ENCODE data around the gene FLNC. TPM values are rescaled to one million over a fixed set of nuclear protein-coding genes. Genes with fewer than 3 reads are reported as not detected.

Gene FLNC
- polyA plus RNA-seq, 1 donor from 2014 or later, result 0.36 TPM

DNA sequence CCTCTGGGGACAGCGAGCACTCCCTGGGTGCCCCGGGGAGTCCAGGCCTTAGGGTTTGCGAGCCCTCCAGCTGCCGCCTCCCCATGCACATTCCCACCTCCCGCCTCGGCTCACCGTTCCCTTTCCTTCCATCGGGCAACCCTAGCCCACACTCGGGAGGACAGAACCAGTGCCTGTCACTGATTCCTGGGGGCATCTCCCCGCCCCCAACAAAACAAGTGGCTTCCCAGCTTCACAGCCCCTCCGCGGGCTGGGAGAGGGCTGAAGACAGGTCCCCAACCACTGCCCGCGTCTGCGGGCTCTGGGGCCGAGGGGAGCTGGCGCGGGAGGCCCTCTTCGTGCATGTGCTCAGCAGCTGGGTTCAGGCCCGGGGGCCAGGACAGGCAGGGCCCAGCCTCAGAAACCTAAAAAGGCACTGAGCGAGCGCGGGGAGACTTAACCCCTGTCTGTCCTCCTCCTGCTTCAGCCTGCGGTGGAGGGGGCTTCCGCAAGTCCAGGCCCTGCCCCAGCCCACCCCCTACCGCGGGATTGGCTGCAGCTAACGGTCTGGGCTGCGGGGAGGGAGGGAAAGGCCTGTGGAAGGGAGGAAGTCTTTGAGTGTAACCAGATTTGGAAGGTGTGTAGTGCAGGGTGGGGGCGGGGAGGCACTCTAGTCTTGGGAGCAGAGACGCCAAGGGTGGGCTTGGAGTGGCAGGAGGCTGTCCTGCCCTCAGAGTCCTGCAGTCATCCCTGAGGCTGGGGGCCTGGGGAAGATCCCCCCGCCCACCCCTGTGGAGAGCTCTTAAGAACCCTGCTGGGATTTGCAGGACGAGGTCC, 1.2 kb downstream of the FLNC start:
- H2AFZ ChIP-seq (ENCODE audit: low read depth, low read length), result no peak overlapping the region
- no peak overlapping the region for H3K27ac ChIP-seq (ENCODE audit: low read length)
- H3K9me2 ChIP-seq (ENCODE audit: insufficient read depth, low read length), result no peaks in the 10 kb centered on the region
- no peak overlapping the region for H3K4me2 ChIP-seq (ENCODE audit: low read length)
- no peaks in the 10 kb centered on the region for H3K9me3 ChIP-seq (ENCODE audit: low read length)
- H3K79me2 ChIP-seq (replicated peaks; ENCODE audit: insufficient read depth, low read length), result no peaks in the 10 kb centered on the region
- no peaks in the 10 kb centered on the region for H3K36me3 ChIP-seq (ENCODE audit: insufficient read depth, low read length)
- no peaks in the 10 kb centered on the region for H4K20me1 ChIP-seq (ENCODE audit: insufficient read depth)
- H3K9ac ChIP-seq (ENCODE audit: low read length), result no peak overlapping the region
- no peak for TF ChIP-seq POLR2AphosphoS5 (IDR thresholded peaks at IDR 0.05)
- no peak for TF ChIP-seq RAD21 (conservative IDR thresholded peaks at IDR 0.05)
- TF ChIP-seq TAF1 (IDR thresholded peaks at IDR 0.05; ENCODE audit: low read depth), result no peak
- TF ChIP-seq, protein P1, sequence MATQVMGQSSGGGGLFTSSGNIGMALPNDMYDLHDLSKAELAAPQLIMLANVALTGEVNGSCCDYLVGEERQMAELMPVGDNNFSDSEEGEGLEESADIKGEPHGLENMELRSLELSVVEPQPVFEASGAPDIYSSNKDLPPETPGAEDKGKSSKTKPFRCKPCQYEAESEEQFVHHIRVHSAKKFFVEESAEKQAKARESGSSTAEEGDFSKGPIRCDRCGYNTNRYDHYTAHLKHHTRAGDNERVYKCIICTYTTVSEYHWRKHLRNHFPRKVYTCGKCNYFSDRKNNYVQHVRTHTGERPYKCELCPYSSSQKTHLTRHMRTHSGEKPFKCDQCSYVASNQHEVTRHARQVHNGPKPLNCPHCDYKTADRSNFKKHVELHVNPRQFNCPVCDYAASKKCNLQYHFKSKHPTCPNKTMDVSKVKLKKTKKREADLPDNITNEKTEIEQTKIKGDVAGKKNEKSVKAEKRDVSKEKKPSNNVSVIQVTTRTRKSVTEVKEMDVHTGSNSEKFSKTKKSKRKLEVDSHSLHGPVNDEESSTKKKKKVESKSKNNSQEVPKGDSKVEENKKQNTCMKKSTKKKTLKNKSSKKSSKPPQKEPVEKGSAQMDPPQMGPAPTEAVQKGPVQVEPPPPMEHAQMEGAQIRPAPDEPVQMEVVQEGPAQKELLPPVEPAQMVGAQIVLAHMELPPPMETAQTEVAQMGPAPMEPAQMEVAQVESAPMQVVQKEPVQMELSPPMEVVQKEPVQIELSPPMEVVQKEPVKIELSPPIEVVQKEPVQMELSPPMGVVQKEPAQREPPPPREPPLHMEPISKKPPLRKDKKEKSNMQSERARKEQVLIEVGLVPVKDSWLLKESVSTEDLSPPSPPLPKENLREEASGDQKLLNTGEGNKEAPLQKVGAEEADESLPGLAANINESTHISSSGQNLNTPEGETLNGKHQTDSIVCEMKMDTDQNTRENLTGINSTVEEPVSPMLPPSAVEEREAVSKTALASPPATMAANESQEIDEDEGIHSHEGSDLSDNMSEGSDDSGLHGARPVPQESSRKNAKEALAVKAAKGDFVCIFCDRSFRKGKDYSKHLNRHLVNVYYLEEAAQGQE (IDR thresholded peaks at IDR 0.05; ENCODE audit: borderline replicate concordance), result no peak
- TF ChIP-seq EP300 (conservative IDR thresholded peaks at IDR 0.05; ENCODE audit: poor library complexity, severe bottlenecking), result no peak
- no peak for TF ChIP-seq MXI1 (conservative IDR thresholded peaks at IDR 0.05; ENCODE audit: poor library complexity, severe bottlenecking)
- TF ChIP-seq, protein P2, sequence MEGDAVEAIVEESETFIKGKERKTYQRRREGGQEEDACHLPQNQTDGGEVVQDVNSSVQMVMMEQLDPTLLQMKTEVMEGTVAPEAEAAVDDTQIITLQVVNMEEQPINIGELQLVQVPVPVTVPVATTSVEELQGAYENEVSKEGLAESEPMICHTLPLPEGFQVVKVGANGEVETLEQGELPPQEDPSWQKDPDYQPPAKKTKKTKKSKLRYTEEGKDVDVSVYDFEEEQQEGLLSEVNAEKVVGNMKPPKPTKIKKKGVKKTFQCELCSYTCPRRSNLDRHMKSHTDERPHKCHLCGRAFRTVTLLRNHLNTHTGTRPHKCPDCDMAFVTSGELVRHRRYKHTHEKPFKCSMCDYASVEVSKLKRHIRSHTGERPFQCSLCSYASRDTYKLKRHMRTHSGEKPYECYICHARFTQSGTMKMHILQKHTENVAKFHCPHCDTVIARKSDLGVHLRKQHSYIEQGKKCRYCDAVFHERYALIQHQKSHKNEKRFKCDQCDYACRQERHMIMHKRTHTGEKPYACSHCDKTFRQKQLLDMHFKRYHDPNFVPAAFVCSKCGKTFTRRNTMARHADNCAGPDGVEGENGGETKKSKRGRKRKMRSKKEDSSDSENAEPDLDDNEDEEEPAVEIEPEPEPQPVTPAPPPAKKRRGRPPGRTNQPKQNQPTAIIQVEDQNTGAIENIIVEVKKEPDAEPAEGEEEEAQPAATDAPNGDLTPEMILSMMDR (IDR thresholded peaks at IDR 0.05; ENCODE audit: poor library complexity, severe bottlenecking), result no peak
- TF ChIP-seq SMC3 (conservative IDR thresholded peaks at IDR 0.05; ENCODE audit: poor library complexity), result no peak
- TF ChIP-seq EZH2 (IDR thresholded peaks at IDR 0.05; ENCODE audit: borderline replicate concordance, insufficient read depth, low read length, poor library complexity, severe bottlenecking), result no peak
- H3F3A ChIP-seq (ENCODE audit: insufficient read depth, low read length, poor library complexity, severe bottlenecking), result no peaks in the 10 kb centered on the region
- peaks cover 25% of the 10 kb centered on the region for H3K27me3 ChIP-seq (ENCODE audit: insufficient read depth, low read depth, low read length)
- no peak overlapping the region for H3K4me3 ChIP-seq (ENCODE audit: low read length)

DNA sequence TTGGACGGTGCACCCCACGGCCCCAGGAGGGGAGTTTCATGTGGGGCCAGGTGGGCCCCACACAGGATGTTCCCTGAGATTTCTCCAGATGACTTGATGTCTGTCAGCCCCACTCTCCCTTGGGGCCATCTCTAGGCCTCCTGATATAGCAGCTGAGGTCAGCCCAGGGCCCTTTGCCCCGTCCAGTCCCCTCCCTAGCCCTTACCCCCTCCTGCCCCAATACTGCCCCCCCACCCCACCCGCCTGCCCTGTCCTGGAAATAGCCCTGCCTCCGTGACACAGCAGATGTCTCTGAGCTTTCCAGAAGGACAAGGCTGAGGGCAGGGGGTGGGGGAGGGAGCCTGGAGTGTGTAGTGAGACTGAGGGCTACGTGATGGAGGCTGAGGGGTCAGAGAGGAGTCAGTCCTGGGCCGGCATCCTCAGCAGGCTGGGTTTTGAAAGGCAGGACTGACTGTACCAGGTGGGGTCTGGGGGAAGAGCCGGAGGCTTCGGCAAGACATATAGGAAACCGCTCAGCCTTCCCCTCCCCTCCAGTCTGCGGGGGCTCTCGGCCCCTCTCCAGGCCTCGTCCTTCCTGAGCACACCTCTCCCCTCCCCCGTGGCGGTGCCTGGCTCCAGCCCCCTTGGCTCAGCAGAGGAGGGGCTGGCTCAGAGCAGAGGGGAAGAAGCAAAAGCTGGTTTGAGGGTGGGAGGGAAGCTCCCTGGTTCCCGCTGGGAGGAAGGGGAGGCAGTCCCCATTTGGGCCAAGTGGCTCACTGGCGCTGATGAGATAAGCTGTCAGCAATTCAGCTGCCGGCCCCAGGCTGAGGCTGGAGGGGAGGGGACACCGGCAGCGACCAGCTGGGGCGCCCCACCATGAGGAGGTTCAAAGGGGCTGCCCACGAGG, 2.0 kb downstream of the FLNC start:
- Histone ChIP-seq H3K9me2 (ENCODE audit: insufficient read depth, low read length) (no peaks in the 10 kb centered on the region), H3K4me3 (ENCODE audit: low read length) (no peak overlapping the region), H3F3A (ENCODE audit: insufficient read depth, low read length, poor library complexity, severe bottlenecking) (no peaks in the 10 kb centered on the region), H3K9me3 (ENCODE audit: low read length) (no peaks in the 10 kb centered on the region), H3K79me2 (replicated peaks; ENCODE audit: insufficient read depth, low read length) (no peaks in the 10 kb centered on the region), H2AFZ (ENCODE audit: low read depth, low read length) (no peak overlapping the region), H3K36me3 (ENCODE audit: insufficient read depth, low read length) (no peaks in the 10 kb centered on the region), H3K27me3 (ENCODE audit: insufficient read depth, low read depth, low read length) (peaks cover 25% of the 10 kb centered on the region), H3K9ac (ENCODE audit: low read length) (peak overlapping the region; percentile 9), H3K4me2 (ENCODE audit: low read length) (no peak overlapping the region), H4K20me1 (ENCODE audit: insufficient read depth) (no peaks in the 10 kb centered on the region), H3K27ac (ENCODE audit: low read length) (no peak overlapping the region)
- TF ChIP-seq TAF1 (IDR thresholded peaks at IDR 0.05; ENCODE audit: low read depth) (no peak), SMC3 (conservative IDR thresholded peaks at IDR 0.05; ENCODE audit: poor library complexity) (no peak), MXI1 (conservative IDR thresholded peaks at IDR 0.05; ENCODE audit: poor library complexity, severe bottlenecking) (no peak), POLR2AphosphoS5 (IDR thresholded peaks at IDR 0.05) (no peak), EP300 (conservative IDR thresholded peaks at IDR 0.05; ENCODE audit: poor library complexity, severe bottlenecking) (no peak), RAD21 (conservative IDR thresholded peaks at IDR 0.05) (no peak), EZH2 (IDR thresholded peaks at IDR 0.05; ENCODE audit: borderline replicate concordance, insufficient read depth, low read length, poor library complexity, severe bottlenecking) (no peak)
- TF ChIP-seq, protein P2 (IDR thresholded peaks at IDR 0.05; ENCODE audit: poor library complexity, severe bottlenecking), result no peak
- TF ChIP-seq, protein P1 (IDR thresholded peaks at IDR 0.05; ENCODE audit: borderline replicate concordance), result no peak
